ENCODE measurements around the gene LRFN3.

LRFN3 gene

DNA sequence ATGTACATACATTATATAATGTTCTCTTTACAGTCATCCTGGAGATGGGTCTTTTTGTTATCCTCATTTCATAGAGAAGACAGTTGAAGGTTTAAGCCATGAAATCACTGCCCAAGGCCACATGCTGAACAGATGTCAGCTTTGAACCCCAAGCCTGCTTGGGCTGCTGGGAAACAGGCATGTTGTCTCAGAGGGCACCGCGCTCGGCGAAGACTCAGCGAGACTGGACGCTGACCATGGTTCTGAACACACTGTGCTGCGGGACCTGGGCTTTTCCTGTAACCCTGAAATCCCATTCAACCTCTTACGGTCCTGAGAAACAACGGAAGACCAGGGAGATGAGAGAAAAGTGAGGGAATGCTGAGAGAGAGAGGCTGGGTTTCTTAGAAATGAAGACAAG is 27.3 kb downstream of the LRFN3 start:
- peak; percentile 49; the same call in 2 of the 3 replicates for ATAC-seq
- TF ChIP-seq OSR1 (CRISPR knock-in tag; IDR thresholded peaks at IDR 0.05) (no peak), ARNTL (CRISPR knock-in tag; IDR thresholded peaks at IDR 0.05; ENCODE audit: borderline replicate concordance, low read depth) (no peak), BACH2 (CRISPR knock-in tag; IDR thresholded peaks at IDR 0.05; ENCODE audit: borderline replicate concordance) (no peak), ZNF565 (CRISPR knock-in tag; conservative IDR thresholded peaks at IDR 0.05; ENCODE audit: low read depth) (no peak), TOX (CRISPR knock-in tag; IDR thresholded peaks at IDR 0.05; ENCODE audit: borderline replicate concordance) (no peak), CSDC2 (CRISPR knock-in tag; IDR thresholded peaks at IDR 0.05) (no peak), TCF4 (CRISPR knock-in tag; IDR thresholded peaks at IDR 0.05; ENCODE audit: borderline replicate concordance) (no peak), ISL1 (CRISPR knock-in tag; IDR thresholded peaks at IDR 0.05) (no peak), RARB (CRISPR knock-in tag; IDR thresholded peaks at IDR 0.05) (no peak), SNAI2 (CRISPR knock-in tag; IDR thresholded peaks at IDR 0.05) (no peak)
- TF ChIP-seq, protein P1, sequence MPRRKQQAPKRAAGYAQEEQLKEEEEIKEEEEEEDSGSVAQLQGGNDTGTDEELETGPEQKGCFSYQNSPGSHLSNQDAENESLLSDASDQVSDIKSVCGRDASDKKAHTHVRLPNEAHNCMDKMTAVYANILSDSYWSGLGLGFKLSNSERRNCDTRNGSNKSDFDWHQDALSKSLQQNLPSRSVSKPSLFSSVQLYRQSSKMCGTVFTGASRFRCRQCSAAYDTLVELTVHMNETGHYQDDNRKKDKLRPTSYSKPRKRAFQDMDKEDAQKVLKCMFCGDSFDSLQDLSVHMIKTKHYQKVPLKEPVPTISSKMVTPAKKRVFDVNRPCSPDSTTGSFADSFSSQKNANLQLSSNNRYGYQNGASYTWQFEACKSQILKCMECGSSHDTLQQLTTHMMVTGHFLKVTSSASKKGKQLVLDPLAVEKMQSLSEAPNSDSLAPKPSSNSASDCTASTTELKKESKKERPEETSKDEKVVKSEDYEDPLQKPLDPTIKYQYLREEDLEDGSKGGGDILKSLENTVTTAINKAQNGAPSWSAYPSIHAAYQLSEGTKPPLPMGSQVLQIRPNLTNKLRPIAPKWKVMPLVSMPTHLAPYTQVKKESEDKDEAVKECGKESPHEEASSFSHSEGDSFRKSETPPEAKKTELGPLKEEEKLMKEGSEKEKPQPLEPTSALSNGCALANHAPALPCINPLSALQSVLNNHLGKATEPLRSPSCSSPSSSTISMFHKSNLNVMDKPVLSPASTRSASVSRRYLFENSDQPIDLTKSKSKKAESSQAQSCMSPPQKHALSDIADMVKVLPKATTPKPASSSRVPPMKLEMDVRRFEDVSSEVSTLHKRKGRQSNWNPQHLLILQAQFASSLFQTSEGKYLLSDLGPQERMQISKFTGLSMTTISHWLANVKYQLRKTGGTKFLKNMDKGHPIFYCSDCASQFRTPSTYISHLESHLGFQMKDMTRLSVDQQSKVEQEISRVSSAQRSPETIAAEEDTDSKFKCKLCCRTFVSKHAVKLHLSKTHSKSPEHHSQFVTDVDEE (CRISPR knock-in tag; IDR thresholded peaks at IDR 0.05), result no peak
- TF ChIP-seq, protein P2, sequence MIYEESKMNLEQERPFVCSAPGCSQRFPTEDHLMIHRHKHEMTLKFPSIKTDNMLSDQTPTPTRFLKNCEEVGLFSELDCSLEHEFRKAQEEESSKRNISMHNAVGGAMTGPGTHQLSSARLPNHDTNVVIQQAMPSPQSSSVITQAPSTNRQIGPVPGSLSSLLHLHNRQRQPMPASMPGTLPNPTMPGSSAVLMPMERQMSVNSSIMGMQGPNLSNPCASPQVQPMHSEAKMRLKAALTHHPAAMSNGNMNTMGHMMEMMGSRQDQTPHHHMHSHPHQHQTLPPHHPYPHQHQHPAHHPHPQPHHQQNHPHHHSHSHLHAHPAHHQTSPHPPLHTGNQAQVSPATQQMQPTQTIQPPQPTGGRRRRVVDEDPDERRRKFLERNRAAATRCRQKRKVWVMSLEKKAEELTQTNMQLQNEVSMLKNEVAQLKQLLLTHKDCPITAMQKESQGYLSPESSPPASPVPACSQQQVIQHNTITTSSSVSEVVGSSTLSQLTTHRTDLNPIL (CRISPR knock-in tag; IDR thresholded peaks at IDR 0.05; ENCODE audit: low read depth), result no peak
- TF ChIP-seq, protein P3, sequence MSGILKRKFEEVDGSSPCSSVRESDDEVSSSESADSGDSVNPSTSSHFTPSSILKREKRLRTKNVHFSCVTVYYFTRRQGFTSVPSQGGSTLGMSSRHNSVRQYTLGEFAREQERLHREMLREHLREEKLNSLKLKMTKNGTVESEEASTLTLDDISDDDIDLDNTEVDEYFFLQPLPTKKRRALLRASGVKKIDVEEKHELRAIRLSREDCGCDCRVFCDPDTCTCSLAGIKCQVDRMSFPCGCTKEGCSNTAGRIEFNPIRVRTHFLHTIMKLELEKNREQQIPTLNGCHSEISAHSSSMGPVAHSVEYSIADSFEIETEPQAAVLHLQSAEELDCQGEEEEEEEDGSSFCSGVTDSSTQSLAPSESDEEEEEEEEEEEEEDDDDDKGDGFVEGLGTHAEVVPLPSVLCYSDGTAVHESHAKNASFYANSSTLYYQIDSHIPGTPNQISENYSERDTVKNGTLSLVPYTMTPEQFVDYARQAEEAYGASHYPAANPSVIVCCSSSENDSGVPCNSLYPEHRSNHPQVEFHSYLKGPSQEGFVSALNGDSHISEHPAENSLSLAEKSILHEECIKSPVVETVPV (CRISPR knock-in tag; IDR thresholded peaks at IDR 0.05), result no peak
- TF ChIP-seq, protein P4, sequence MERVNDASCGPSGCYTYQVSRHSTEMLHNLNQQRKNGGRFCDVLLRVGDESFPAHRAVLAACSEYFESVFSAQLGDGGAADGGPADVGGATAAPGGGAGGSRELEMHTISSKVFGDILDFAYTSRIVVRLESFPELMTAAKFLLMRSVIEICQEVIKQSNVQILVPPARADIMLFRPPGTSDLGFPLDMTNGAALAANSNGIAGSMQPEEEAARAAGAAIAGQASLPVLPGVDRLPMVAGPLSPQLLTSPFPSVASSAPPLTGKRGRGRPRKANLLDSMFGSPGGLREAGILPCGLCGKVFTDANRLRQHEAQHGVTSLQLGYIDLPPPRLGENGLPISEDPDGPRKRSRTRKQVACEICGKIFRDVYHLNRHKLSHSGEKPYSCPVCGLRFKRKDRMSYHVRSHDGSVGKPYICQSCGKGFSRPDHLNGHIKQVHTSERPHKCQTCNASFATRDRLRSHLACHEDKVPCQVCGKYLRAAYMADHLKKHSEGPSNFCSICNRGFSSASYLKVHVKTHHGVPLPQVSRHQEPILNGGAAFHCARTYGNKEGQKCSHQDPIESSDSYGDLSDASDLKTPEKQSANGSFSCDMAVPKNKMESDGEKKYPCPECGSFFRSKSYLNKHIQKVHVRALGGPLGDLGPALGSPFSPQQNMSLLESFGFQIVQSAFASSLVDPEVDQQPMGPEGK (CRISPR knock-in tag; IDR thresholded peaks at IDR 0.05; ENCODE audit: borderline replicate concordance), result no peak

DNA sequence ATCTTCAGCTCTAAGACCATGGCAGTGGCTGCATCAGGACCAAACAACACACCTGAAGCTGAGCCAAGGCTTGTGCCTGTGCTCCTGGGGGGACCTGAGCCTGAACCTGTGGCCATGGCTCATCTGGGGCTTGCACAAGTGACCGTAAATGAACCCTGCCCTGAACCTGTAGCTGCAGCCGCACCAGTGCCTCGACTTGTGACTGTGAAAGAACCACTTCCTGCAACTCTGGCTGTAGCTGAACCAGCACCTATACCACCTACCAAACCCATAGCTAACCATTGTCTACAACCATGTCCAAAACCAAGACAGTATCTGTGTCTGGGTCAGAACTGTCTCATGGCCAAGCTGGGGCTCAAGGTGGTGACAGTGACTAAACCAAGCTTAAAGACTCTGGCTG is 30.6 kb downstream of the LRFN3 start:
- TF ChIP-seq ZNF565 (CRISPR knock-in tag; conservative IDR thresholded peaks at IDR 0.05; ENCODE audit: low read depth) (no peak), BACH2 (CRISPR knock-in tag; IDR thresholded peaks at IDR 0.05; ENCODE audit: borderline replicate concordance) (no peak), ZC3H10 (CRISPR knock-in tag; IDR thresholded peaks at IDR 0.05) (no peak), ZFP3 (CRISPR knock-in tag; IDR thresholded peaks at IDR 0.05) (no peak), ZNF70 (CRISPR knock-in tag; IDR thresholded peaks at IDR 0.05) (no peak), TCF4 (CRISPR knock-in tag; IDR thresholded peaks at IDR 0.05; ENCODE audit: borderline replicate concordance) (no peak), PPARA (CRISPR knock-in tag; IDR thresholded peaks at IDR 0.05; ENCODE audit: borderline replicate concordance) (no peak), ZNF8 (CRISPR knock-in tag; IDR thresholded peaks at IDR 0.05) (no peak), TOX (CRISPR knock-in tag; IDR thresholded peaks at IDR 0.05; ENCODE audit: borderline replicate concordance) (no peak)
- TF ChIP-seq, protein P2 (CRISPR knock-in tag; IDR thresholded peaks at IDR 0.05; ENCODE audit: low read depth), result no peak
- TF ChIP-seq, protein P3 (CRISPR knock-in tag; IDR thresholded peaks at IDR 0.05), result no peak
- no peak for ATAC-seq

DNA sequence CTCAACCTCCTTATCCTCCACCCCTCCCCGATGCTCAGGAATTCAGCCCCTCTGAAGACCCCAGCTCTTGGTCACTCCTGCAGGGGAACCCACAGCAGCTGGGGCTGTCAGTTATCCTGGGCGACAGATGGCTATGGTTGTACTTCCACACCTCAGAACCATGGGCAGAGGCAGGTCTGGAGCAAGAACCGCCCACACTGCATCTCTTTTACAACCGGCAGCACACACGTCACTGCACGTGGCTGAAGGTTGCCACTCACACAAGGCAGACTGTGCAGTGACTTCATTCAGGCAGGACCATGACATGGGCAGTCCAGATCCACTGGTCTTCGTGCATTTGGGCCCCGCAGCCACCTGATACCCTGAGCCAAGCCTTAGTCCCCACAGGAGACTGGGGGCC is 37.3 kb downstream of the LRFN3 start:
- ATAC-seq, result no peak
- TF ChIP-seq SNAI2 (CRISPR knock-in tag; IDR thresholded peaks at IDR 0.05), result no peak
- TF ChIP-seq GLIS3 (CRISPR knock-in tag; IDR thresholded peaks at IDR 0.05), result no peak
- TF ChIP-seq ESRRG (CRISPR knock-in tag; IDR thresholded peaks at IDR 0.05), result no peak
- no peak for TF ChIP-seq ZC3H10 (CRISPR knock-in tag; IDR thresholded peaks at IDR 0.05)
- no peak for TF ChIP-seq BACH2 (CRISPR knock-in tag; IDR thresholded peaks at IDR 0.05; ENCODE audit: borderline replicate concordance)
- no peak for TF ChIP-seq ZNF70 (CRISPR knock-in tag; IDR thresholded peaks at IDR 0.05)
- TF ChIP-seq, protein P4 (CRISPR knock-in tag; IDR thresholded peaks at IDR 0.05; ENCODE audit: borderline replicate concordance), result no peak
- no peak for TF ChIP-seq TCF4 (CRISPR knock-in tag; IDR thresholded peaks at IDR 0.05; ENCODE audit: borderline replicate concordance)
- TF ChIP-seq ISL1 (CRISPR knock-in tag; IDR thresholded peaks at IDR 0.05), result no peak
- no peak for TF ChIP-seq RARB (CRISPR knock-in tag; IDR thresholded peaks at IDR 0.05)
- TF ChIP-seq, protein P5, sequence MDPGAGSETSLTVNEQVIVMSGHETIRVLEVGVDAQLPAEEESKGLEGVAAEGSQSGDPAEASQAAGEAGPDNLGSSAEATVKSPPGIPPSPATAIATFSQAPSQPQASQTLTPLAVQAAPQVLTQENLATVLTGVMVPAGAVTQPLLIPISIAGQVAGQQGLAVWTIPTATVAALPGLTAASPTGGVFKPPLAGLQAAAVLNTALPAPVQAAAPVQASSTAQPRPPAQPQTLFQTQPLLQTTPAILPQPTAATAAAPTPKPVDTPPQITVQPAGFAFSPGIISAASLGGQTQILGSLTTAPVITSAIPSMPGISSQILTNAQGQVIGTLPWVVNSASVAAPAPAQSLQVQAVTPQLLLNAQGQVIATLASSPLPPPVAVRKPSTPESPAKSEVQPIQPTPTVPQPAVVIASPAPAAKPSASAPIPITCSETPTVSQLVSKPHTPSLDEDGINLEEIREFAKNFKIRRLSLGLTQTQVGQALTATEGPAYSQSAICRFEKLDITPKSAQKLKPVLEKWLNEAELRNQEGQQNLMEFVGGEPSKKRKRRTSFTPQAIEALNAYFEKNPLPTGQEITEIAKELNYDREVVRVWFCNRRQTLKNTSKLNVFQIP (CRISPR knock-in tag; IDR thresholded peaks at IDR 0.05; ENCODE audit: borderline replicate concordance, low read depth), result no peak
- no peak for TF ChIP-seq ZNF8 (CRISPR knock-in tag; IDR thresholded peaks at IDR 0.05)
- no peak for TF ChIP-seq PPARA (CRISPR knock-in tag; IDR thresholded peaks at IDR 0.05; ENCODE audit: borderline replicate concordance)
- no peak for TF ChIP-seq CSDC2 (CRISPR knock-in tag; IDR thresholded peaks at IDR 0.05)
- TF ChIP-seq ARNTL (CRISPR knock-in tag; IDR thresholded peaks at IDR 0.05; ENCODE audit: borderline replicate concordance, low read depth), result no peak
- TF ChIP-seq ZFP3 (CRISPR knock-in tag; IDR thresholded peaks at IDR 0.05), result no peak

All from SK-N-SH treated with all-trans-retinoic acid at 6 μM for 48 hours (cell line).